Psoas muscle (tissue), 8 donors: ENCODE data around the gene GLI1. TPM values are rescaled to one million over a fixed set of nuclear protein-coding genes. Genes with fewer than 3 reads are reported as not detected.
"Not testable (repeated sequence)": the region's sequence is repeated elsewhere in the genome, so short reads cannot be mapped to it uniquely, and the experiment has no call there.

Experiments
- ATAC-seq, 4 donors: fragments of 200-7000 bp; cut with Tn5 transposase; one replicate each; pipeline ENCODE4 v1.9.1; 2020; ENCODE audit warnings: moderate library complexity in 3 of 4, mild to moderate bottlenecking in 2 of 4
- DNase-seq, 2 donors: peaks; one replicate each; pipeline ENCODE4 v3.0.0-alpha.2; 2020
- H3K27ac ChIP-seq: fragments of 200-600 bp; one replicate; pipeline ENCODE4 v1.8.0; 2022
- H3K27me3 ChIP-seq, 3 donors: fragments of 200-600 bp in 1 of 3; one replicate each; pipeline versions ENCODE4 v1.6.1 to v1.8.0; 2013 to 2022; ENCODE audit warnings: low read length in 2 of 3, mild to moderate bottlenecking in 2 of 3, moderate library complexity in 1 of 3; ENCODE audit not compliant: insufficient read depth in 3 of 3
- H3K36me3 ChIP-seq, 2 donors: fragments of 200-600 bp in 1 of 2; one replicate each; pipeline versions ENCODE4 v1.6.1 to v1.8.0; 2013 to 2022; ENCODE audit warnings: low read depth in 1 of 2, mild to moderate bottlenecking in 1 of 2, moderate library complexity in 1 of 2; ENCODE audit not compliant: insufficient read depth in 1 of 2
- H3K4me1 ChIP-seq: fragments of 200-600 bp; one replicate; pipeline ENCODE4 v1.8.0; 2022
- H3K4me3 ChIP-seq: fragments of 200-600 bp; one replicate; pipeline ENCODE4 v1.8.0; 2022; ENCODE audit warnings: mild to moderate bottlenecking
- H3K9me3 ChIP-seq: fragments of 200-600 bp; one replicate; pipeline ENCODE4 v1.8.0; 2022
- WGBS, 3 donors: extraction: QIAGEN DNeasy Blood & Tissue Kit; methylation state at CpG; one replicate each; pipeline versions ENCODE4 v1.1.6 to v1.1.7; 2013; 5-methylcytosine and 5-hydroxymethylcytosine counted together
- intact Hi-C, 2 donors: fragments of 100-400 bp; cut with DNase I; formaldehyde crosslinking; loops; one replicate each; pipeline versions ENCODE4 v1.11.0 to v1.14.2; 2022
- polyA plus RNA-seq, 3 donors: library from polyadenylated mRNA; stranded (reverse); fragments of 200-250 nt; gene quantifications; one replicate each; pipeline ENCODE4 v1.2.3, GENCODE V29; 2013
- total RNA-seq, 4 donors: library from RNA; stranded (reverse); fragmentation: NEBNext Ultra II Directional in 2 of 4; extraction: Animal tissue kit (Norgen Biotek cat#: 25700) in 2 of 4; gene quantifications; one replicate each; pipeline versions ENCODE4 v1.2.1 to v1.2.4, GENCODE V29; 2021 to 2023
- TF ChIP-seq, protein P1 (sequence below): fragments of 200-600 bp; IDR thresholded peaks from one replicate; pipeline ENCODE4 v1.8.0; 2022; ENCODE audit warnings: antibody characterized with exemption
- donor health status: healthy with polysubstance abuse.
- donor health status: DM: no; HTN: no; CAD: no; lungs with moderate emphysema.
- donor health status: Bipolar disorder and iron deficiency.
- donor health status: healthy.
- donor health status: DM: yes; HTN: yes; CAD: no.
- donor health status: DM: no; HTN: no; CAD: no.
- donor health status: DM: no; HTN: no; CAD: no.
- donor health status: DM: yes; HTN: yes; CAD: no.

Gene GLI1
- total and polyA plus RNA-seq, 7 donors, result 0.07 to 0.86 (median 0.29) TPM; not detected in 1

DNA sequence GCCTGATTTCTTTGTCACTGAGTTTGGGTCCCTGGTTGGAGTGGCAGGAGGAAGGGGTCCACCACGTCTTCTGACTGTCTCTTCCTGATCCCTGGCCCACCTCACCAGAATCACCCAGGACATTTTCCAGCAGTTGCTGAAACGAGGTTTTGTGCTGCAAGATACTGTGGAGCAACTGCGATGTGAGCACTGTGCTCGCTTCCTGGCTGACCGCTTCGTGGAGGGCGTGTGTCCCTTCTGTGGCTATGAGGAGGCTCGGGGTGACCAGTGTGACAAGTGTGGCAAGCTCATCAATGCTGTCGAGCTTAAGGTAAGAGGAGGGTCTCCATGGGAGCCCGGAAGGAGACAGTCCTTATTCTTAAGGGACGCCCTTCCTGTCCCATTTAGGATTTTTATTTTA is 40.6 kb downstream of the GLI1 start:
- Histone ChIP-seq H3K4me3 (no peak overlapping the region), H3K36me3 (peaks cover 17 to 90% of the 10 kb centered on the region in 2 donors), H3K27me3 (no peaks in the 10 kb centered on the region), H3K27ac (no peak overlapping the region), H3K9me3 (no peaks in the 10 kb centered on the region), H3K4me1 (no peaks in the 10 kb centered on the region)
- ATAC-seq (no peak), DNase-seq (no peak)
- TF ChIP-seq, protein P1, sequence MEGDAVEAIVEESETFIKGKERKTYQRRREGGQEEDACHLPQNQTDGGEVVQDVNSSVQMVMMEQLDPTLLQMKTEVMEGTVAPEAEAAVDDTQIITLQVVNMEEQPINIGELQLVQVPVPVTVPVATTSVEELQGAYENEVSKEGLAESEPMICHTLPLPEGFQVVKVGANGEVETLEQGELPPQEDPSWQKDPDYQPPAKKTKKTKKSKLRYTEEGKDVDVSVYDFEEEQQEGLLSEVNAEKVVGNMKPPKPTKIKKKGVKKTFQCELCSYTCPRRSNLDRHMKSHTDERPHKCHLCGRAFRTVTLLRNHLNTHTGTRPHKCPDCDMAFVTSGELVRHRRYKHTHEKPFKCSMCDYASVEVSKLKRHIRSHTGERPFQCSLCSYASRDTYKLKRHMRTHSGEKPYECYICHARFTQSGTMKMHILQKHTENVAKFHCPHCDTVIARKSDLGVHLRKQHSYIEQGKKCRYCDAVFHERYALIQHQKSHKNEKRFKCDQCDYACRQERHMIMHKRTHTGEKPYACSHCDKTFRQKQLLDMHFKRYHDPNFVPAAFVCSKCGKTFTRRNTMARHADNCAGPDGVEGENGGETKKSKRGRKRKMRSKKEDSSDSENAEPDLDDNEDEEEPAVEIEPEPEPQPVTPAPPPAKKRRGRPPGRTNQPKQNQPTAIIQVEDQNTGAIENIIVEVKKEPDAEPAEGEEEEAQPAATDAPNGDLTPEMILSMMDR, result no peak
- intact Hi-C loops, result no loop called here
- WGBS, 3 donors, result 92 to 97% (median 94%) methylated on average over 11 of the region's 11 CpGs

DNA sequence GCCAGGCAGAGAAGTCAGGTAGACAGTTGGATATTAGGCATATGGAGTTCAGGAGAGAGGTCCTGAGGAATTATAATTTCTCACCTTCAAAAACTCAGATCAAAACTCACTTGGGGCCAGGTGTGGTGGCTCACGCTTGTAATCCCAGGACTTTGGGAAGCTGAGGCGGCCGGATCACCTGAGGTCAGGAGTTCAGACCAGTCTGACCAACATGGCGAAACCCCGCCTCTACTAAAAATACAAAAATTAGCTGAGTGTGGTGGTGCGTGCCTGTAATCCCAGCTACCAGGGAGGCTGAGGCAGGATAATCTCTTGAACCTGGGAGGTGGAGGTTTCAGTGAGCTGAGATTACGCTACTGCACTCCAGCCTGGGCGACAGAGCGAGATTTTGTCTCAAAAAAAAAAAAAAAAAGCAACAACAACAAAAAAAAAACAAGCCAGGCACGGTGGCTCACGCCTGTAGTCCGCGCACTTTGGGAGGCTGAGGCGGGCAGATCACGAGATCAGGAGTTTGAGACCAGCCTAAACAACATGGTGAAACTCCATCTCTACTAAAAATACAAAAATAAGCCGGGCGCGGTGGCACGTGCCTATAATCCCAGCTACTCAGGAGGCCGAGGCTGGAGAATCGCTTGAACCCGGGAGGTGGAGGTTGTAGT is 42.9 kb downstream of the GLI1 start:
- H3K4me3 ChIP-seq, DNase-seq, H3K4me1 ChIP-seq, ATAC-seq, H3K9me3 ChIP-seq, H3K27ac ChIP-seq, H3K27me3 ChIP-seq, intact Hi-C loops: not testable (repeated sequence)
- peaks cover 27 to 90% of the 10 kb centered on the region in 2 donors for H3K36me3 ChIP-seq
- WGBS, 3 donors, result 97 to 98% (median 97%) methylated on average over 19 to 22 of the region's 22 CpGs

DNA sequence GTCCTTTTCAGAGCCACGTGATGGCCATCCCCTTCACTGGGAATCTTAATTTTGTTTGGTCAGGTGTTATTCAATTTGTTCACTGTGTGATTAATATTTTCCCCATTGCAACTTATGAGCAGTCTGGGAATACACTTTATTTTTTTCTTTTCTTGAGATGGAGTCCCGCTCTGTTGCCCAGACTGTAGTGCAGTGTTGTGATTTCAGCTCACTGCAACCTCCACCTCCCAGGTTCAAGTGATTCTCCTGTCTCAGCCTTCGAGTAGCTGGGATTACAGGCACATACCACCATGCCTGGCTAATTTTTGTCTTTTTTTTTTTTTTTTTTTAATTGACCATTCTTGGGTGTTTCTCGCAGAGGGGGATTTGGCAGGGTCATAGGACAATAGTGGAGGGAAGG is 47.0 kb downstream of the GLI1 start:
- ATAC-seq, DNase-seq, H3K9me3 ChIP-seq, intact Hi-C loops, H3K4me3 ChIP-seq, H3K4me1 ChIP-seq, H3K27ac ChIP-seq, H3K27me3 ChIP-seq: not testable (repeated sequence)
- 92 to 98% (median 94%) methylated on average over 4 of the region's 4 CpGs for WGBS, 3 donors
- H3K36me3 ChIP-seq, result peaks cover 20 to 81% of the 10 kb centered on the region in 2 donors

DNA sequence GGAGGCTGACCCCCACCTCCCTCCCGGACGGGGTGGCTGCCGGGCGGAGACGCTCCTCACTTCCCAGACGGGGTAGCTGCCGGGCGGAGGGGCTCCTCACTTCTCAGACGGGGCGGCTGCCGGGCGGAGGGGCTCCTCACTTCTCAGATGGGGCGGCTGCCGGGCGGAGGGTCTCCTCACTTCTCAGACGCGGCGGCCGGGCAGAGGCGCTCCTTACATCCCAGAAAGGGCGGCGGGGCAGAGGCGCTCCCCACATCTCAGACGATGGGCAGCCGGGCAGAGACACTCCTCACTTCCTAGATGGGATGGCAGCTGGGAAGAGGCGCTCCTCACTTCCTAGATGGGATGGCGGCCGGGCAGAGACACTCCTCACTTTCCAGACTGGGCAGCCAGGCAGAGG is 48.2 kb downstream of the GLI1 start:
- ATAC-seq, H3K27ac ChIP-seq, H3K27me3 ChIP-seq, intact Hi-C loops, H3K9me3 ChIP-seq, H3K4me3 ChIP-seq, DNase-seq, H3K4me1 ChIP-seq: not testable (repeated sequence)
- peaks cover 17 to 81% of the 10 kb centered on the region in 2 donors for H3K36me3 ChIP-seq
- 95 to 100% (median 100%) methylated on average over 11 to 21 of the region's 28 CpGs for WGBS, 3 donors

DNA sequence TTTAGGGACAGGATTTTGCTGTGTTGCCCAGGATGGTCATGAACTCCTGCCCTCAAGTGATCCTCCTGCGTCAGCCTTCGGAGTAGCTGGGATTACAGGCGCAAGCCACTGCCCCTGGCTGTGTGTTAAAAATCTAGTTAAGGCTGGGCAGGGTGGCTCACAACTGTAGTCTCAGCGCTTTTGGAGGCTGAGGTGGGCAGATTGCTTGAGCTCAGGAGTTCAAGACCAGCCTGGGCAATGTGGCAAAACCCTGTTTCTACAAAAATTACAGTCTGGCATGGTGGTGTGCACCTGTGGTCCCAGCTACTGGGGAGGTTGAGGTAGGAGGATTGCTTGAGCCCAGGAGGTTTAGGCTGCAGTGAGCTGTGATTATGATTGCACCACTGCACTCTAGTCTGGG is 51.6 kb downstream of the GLI1 start:
- peaks cover 17 to 81% of the 10 kb centered on the region in 2 donors for H3K36me3 ChIP-seq
- no peak overlapping the region for H3K27ac ChIP-seq
- H3K9me3 ChIP-seq, result no peaks in the 10 kb centered on the region
- DNase-seq (no peak), ATAC-seq (no peak)
- intact Hi-C loops, result no loop called here
- H3K27me3 ChIP-seq, result no peaks in the 10 kb centered on the region
- 97 to 98% (median 98%) methylated on average over 4 of the region's 4 CpGs for WGBS, 3 donors
- TF ChIP-seq, protein P1, result no peak
- no peak overlapping the region for H3K4me3 ChIP-seq
- no peaks in the 10 kb centered on the region for H3K4me1 ChIP-seq

DNA sequence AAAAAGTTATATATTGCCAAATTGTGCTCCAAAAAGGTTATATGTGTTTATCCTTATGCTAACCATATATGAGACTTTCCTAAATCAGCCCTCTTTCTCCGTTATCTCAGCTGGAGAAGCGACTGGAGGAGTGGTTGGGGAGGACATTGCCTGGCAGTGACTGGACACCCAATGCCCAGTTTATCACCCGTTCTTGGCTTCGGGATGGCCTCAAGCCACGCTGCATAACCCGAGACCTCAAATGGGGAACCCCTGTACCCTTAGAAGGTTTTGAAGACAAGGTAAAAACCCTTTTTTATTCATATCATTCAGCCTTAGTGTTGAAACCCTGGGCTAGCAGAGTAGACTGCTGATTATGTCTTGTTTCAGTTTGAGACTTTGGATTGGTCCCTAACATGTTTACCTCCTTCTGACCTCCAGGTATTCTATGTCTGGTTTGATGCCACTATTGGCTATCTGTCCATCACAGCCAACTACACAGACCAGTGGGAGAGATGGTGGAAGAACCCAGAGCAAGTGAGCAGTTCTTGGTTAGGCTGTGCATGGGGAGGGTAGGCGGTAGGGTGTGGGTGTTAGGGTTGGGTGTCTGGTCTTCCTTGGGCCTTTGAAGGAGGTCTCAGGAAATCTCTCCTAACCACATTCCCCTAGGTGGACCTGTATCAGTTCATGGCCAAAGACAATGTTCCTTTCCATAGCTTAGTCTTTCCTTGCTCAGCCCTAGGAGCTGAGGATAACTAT is 52.2 kb downstream of the GLI1 start:
- H3K9me3 ChIP-seq, result no peaks in the 10 kb centered on the region
- intact Hi-C loops, result no loop called here
- TF ChIP-seq, protein P1, result no peak
- H3K27me3 ChIP-seq, result no peaks in the 10 kb centered on the region
- no peak overlapping the region for H3K27ac ChIP-seq
- H3K4me1 ChIP-seq, result no peaks in the 10 kb centered on the region
- WGBS, 3 donors, result 96 to 99% (median 97%) methylated on average over 7 of the region's 7 CpGs
- DNase-seq (no peak), ATAC-seq (no peak)
- peaks cover 13 to 82% of the 10 kb centered on the region in 2 donors for H3K36me3 ChIP-seq
- H3K4me3 ChIP-seq, result no peak overlapping the region
